MCF 10A (cell line): Measurements from ENCODE around the gene MINAR1. TPM values are rescaled to one million over a fixed set of nuclear protein-coding genes. Genes with fewer than 3 reads are reported as not detected.
A peak's percentile ranks its signal among the peaks of the same experiment; 100 is the strongest.
"Not testable (repeated sequence)": the region's sequence is repeated elsewhere in the genome, so short reads cannot be mapped to it uniquely, and the experiment has no call there.

Experiments used
- BruUV-seq: library from RNA; stranded (reverse); fragments of 400-500 nt; replicated peaks from 2 replicates; lab custom pipeline; 2021; lab: Mats Ljungman, UMichigan
- CTCF ChIA-PET: fragments of 300-600 bp; sonication (Branson Sonifier 250); formaldehyde crosslinking; extraction: SDS; loops from one replicate; lab custom pipeline; 2021; ENCODE audit warnings: antibody characterized with exemption, inconsistent platforms; lab: Yijun Ruan, JAX
- POLR2A ChIA-PET: fragments of 300-600, 350-650 bp; sonication (Branson Sonifier 250); formaldehyde crosslinking; extraction: SDS; loops from one replicate; lab custom pipeline; 2020; ENCODE audit warnings: antibody characterized with exemption, inconsistent platforms; lab: Yijun Ruan, JAX
- DNase-seq: peaks from one replicate; pipeline ENCODE4 v3.0.0-alpha.2; 2018; ENCODE audit not compliant: unreplicated experiment
- H3K27ac Mint-ChIP-seq: one replicate; pipeline ENCODE4 v1.8.0; 2022; ENCODE audit warnings: mild to moderate bottlenecking, low read depth, mixed read lengths; ENCODE audit not compliant: unreplicated experiment
- H3K27me3 Mint-ChIP-seq: one replicate; pipeline ENCODE4 v1.8.0; 2022; ENCODE audit warnings: mixed read lengths; ENCODE audit not compliant: insufficient read depth, unreplicated experiment
- H3K36me3 Mint-ChIP-seq: one replicate; pipeline ENCODE4 v1.8.0; 2022; ENCODE audit warnings: mild to moderate bottlenecking, moderate library complexity, mixed read lengths; ENCODE audit not compliant: insufficient read depth, unreplicated experiment
- H3K4me1 Mint-ChIP-seq: one replicate; pipeline ENCODE4 v1.8.0; 2022; ENCODE audit warnings: mixed read lengths; ENCODE audit not compliant: insufficient read depth, unreplicated experiment
- H3K4me3 Mint-ChIP-seq: one replicate; pipeline ENCODE4 v1.8.0; 2022; ENCODE audit warnings: mild to moderate bottlenecking, moderate library complexity, mixed read lengths; ENCODE audit not compliant: unreplicated experiment
- H3K9me3 Mint-ChIP-seq: one replicate; pipeline ENCODE4 v1.8.0; 2022; ENCODE audit warnings: mixed read lengths; ENCODE audit not compliant: unreplicated experiment
- CTCF ChIP-seq: fragments of 200-600 bp; IDR thresholded peaks from one replicate; pipeline ENCODE4 v1.8.0; 2022; ENCODE audit warnings: antibody characterized with exemption, mild to moderate bottlenecking; ENCODE audit not compliant: unreplicated experiment
- intact Hi-C: fragments of 100-400 bp; cut with micrococcal nuclease; formaldehyde crosslinking; loops from 2 replicates; pipeline ENCODE4 v1.14.1; 2022
- total RNA-seq: library from RNA; stranded (reverse); gene quantifications from 2 replicates; pipeline ENCODE4 v1.2.3, GENCODE V29; 2022

The MINAR1 gene
- total RNA-seq, 1 experiment from 2014 or later = 0.47 TPM

GRCh38 chr15:79425591-79426295, 6.4 kb upstream of the MINAR1 start:
- no peak overlapping the region for H3K4me3 Mint-ChIP-seq
- TF ChIP-seq CTCF = no peak
- CTCF ChIA-PET = interaction anchor here (0.6 to 1.2 kb wide), 2 partner anchors 24 to 1713 kb away, joined by 4 to 5 read pairs; no protein-coding TSS in a partner anchor
- no peaks in the 10 kb centered on the region for H3K9me3 Mint-ChIP-seq
- no peak overlapping the region for H3K27ac Mint-ChIP-seq
- POLR2A ChIA-PET = no interaction called here
- no TSS peak for BruUV-seq
- no peak for DNase-seq
- intact Hi-C loops = no loop called here
- peaks cover 29% of the 10 kb centered on the region for H3K27me3 Mint-ChIP-seq
- no peaks in the 10 kb centered on the region for H3K36me3 Mint-ChIP-seq
- H3K4me1 Mint-ChIP-seq = no peaks in the 10 kb centered on the region

GRCh38 chr15:79426899-79427298, 5.2 kb upstream of the MINAR1 start:
- H3K9me3 Mint-ChIP-seq, intact Hi-C loops, BruUV-seq: not testable (repeated sequence)

GRCh38 chr15:79427781-79428598, 4.1 kb upstream of the MINAR1 start:
- POLR2A ChIA-PET = no interaction called here
- Mint-ChIP-seq H3K4me1 (no peaks in the 10 kb centered on the region), H3K27ac (no peak overlapping the region), H3K27me3 (peaks cover 49% of the 10 kb centered on the region), H3K4me3 (no peak overlapping the region), H3K36me3 (no peaks in the 10 kb centered on the region), H3K9me3 (no peaks in the 10 kb centered on the region)
- no peak for DNase-seq
- CTCF ChIA-PET = interaction anchor here (1.1 to 1.2 kb wide), 2 partner anchors 47 to 243 kb away, joined by 3 read pairs; no protein-coding TSS in a partner anchor
- TF ChIP-seq CTCF = no peak
- no TSS peak for BruUV-seq
- intact Hi-C loops = no loop called here

More at GRCh38 chr15:79426899-79427298, 5.2 kb upstream of the MINAR1 start:
- H3K4me3 Mint-ChIP-seq, H3K27ac Mint-ChIP-seq, DNase-seq, POLR2A ChIA-PET, H3K36me3 Mint-ChIP-seq, H3K4me1 Mint-ChIP-seq: not testable (repeated sequence)
- peaks cover 39% of the 10 kb centered on the region for H3K27me3 Mint-ChIP-seq
- CTCF ChIA-PET = interaction anchor here (0.6 to 1.1 kb wide), 3 partner anchors 48 to 242 kb away, joined by 3 read pairs; no protein-coding TSS in a partner anchor

GRCh38 chr15:79430901-79431635, 1.1 kb upstream of the MINAR1 start:
- Mint-ChIP-seq H3K4me1 (no peaks in the 10 kb centered on the region), H3K27me3 (peaks cover 62% of the 10 kb centered on the region), H3K27ac (no peak overlapping the region), H3K4me3 (peak overlapping the region; percentile 12), H3K36me3 (no peaks in the 10 kb centered on the region), H3K9me3 (no peaks in the 10 kb centered on the region)
- intact Hi-C loops = no loop called here
- no peak for TF ChIP-seq CTCF
- BruUV-seq = no TSS peak
- ChIA-PET CTCF (interaction anchor here (0.8 to 1.3 kb wide), 2 partner anchors 18 to 426 kb away, joined by 3 read pairs; no protein-coding TSS in a partner anchor), POLR2A (interaction anchor here (0.6 to 0.7 kb wide), 2 partner anchors 117 to 210 kb away, joined by 3 read pairs; no protein-coding TSS in a partner anchor)
- no peak for DNase-seq
